Fibroblast of skin of scalp (primary cell): ENCODE data around the gene CRIP2. TPM values are rescaled to one million over a fixed set of nuclear protein-coding genes. Genes with fewer than 3 reads are reported as not detected.

Source experiments
- DNase-seq: peaks from one replicate; pipeline ENCODE4 v3.0.0-alpha.2; 2013
- polyA plus RNA-seq, 2 experiments: library from polyadenylated mRNA; unstranded; fragments of 120-200 nt; gene quantifications; one replicate each; pipeline ENCODE4 v1.2.1, GENCODE V29; 2013; ENCODE audit not compliant: insufficient read length in 2 of 2

Gene CRIP2, protein sequence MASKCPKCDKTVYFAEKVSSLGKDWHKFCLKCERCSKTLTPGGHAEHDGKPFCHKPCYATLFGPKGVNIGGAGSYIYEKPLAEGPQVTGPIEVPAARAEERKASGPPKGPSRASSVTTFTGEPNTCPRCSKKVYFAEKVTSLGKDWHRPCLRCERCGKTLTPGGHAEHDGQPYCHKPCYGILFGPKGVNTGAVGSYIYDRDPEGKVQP
- polyA plus RNA-seq (2013, experiment 1 of 2; ENCODE audit: insufficient read length) = 92.3 TPM
- polyA plus RNA-seq (2013, experiment 2 of 2; ENCODE audit: insufficient read length) = 89.4 TPM

DNA sequence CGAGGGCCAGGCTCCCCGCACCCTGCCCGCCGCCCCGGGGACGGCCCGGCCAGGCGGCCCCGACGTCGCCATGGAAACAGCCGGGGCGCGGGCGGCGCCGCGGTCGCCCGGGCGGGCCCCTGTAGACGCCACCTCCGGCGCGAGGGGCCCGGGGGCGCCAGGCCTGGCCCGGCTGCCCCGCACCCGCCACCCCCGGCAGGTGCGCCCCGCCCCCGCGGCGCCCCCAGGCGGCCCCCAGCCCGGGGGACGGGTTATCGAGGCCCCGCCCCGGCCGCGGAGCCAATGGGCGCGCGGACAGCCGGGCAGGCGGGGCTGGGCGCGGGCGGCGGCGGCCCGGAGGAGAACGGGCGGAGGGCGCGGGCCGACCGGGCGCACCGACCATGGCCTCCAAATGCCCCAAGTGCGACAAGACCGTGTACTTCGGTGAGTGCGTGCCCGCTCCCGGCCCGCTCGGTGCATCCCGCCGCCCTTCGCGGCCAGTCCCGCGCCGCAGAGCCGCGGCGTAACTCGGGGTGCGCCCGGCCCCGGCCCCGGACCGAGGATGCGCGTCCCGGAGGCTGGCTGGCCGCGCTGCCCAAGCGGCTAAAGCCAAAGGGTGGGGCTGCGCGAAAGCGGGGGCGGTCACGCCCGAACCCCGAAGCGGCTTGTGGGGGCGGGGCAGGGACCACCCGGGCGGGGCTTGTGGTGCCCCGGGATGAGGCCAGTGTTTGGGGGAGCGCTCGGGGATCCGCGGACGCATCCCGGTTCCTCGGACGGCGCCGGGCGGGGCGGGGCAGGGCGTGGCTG lies at the start of gene CRIP2:
CRIP2 (plus strand) TSS at position 339 of the 786 bp plus-strand sequence; CDS start at position 381, 42 bp downstream.
- peak; percentile 44 for DNase-seq

DNA sequence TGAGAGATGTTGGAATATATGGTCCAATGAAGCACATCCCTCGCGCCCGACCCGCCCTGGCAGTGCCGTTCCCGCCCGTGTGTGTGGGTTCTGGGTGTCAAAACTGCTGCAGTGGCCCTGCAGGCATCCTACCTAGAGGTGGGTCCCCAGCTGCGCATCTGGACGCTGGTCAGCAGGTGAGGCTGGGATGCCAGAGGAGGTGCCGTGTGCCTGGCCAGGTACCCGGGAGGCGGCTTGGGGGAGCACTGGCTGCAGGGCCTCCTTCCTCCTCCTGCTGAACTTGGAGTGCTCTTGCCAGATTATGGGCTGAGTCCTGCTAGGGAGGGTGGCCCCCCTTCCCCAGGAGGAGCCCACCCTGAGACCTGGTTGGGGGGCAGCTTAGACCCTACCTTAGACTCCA lies 49.8 kb upstream of the CRIP2 start:
- DNase-seq = no peak

DNA sequence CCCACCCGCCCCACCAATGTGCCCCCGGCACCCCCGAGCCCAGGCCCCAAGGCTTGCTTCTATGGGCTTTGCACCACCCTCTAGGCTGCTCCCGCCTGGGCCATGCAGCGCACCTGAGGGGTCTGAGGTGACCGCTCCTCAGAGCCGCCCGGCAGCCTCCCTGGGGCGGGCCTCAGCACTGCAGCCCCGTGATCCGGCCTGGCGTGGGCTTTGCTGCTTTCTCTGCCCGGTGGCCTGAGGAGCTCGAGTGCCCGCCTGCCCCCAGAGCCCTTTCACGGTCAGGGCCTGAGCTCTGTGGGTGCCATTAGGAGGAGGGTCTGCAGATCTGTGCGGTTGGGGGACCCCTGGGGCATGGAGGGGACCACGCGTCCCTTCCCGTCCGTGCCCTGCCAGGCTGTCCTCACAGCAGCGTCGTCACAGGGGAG lies 48.8 kb upstream of the CRIP2 start:
- DNase-seq = no peak

DNA sequence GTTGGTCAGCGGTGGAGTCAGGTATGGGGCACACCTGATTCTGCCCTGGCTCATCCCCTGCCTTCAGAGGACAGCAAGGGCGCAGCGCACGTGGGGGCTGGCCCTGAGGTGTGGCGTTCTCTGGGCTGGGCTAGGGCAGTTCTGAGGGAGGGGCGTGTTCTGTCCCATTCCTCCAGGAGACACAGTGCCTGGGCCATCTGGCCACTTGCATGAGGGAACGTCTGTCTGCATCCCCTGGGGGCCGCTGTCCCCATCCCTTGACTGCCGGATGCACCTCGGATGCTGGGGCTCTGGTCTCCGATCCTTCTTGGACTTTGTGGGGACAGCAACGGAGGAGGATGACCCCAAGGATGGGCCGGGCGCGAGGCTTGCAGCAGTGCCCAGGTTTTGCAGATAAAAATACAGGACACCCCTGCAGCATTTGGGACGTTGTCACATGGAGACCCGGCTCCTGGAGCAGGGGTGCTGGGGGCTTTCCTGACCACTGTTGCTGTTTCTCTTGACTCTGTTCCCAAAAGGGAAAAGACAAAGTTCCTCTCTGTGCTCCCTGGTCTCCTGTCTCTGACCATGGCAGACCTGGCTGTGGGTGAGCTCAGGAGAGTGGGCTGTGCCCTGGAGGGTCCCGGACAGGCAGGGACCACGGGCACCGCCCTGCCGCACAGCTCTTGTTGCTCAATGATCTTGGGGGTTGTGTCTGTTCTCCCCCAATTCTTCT lies 48.0 kb upstream of the CRIP2 start:
- no peak for DNase-seq

DNA sequence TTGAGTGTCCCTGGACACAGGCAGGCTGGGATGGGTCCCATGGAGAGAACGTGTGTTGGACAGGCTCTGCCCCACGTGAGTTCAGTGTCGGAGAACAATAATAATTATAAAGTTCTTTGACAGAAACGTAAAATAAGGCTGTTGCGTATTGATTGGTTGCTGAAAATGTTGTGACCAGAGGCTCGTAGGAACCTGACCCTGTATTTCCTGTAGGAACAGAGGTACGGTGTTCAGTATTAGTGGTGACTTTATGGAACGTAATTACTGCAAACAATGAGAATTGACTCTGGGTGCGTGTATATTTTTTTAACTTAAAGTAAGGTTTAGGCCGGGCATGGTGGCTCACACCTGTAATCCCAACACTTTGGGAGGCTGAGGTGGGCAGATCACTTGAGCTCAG lies 47.2 kb upstream of the CRIP2 start:
- DNase-seq = no peak

DNA sequence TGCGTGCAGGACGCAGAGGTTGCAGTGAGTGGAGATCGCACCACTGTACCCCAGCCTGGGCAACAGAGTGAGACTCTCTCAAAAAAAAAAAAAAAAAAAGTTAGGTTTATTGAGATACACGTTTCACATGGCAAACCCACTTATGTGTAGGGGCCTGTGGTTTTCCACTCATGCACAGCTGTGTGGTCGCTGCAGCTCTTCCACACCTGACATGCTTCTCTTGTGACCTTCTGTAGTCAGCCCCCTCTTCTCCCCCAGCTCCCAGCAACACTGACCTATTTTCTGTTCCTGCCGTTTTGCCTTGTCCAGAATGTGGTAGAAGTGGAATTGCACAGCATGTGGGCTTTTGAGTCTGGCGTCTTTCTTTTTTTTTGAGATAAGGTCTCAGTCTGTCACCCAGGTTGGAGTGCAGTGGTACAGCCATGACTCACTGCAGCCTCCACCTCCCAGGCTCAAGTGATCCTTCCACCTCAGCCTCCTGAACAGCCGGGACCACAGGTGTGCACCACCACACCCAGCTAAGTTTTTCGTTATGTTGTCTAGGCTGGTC lies 46.6 kb upstream of the CRIP2 start:
- DNase-seq = no peak

DNA sequence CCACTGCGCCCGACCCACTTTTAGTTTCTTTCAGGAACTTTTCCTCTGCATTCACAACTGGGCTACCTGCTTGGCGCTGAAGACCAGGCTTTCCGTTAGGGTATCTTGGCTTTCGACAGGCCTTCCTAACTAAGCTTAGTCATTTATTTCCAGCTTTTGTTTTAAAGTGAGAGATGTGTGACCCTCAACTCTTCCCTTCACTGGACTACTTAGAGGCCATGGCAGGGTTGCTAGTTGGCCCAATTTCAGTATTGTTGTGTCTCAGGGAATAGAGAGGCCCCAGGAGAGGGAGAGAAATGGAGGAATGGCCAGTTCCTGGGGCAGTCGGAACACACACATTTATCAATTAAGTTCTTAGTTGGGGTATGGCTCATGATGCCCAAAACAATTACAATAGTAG lies 44.6 kb upstream of the CRIP2 start:
- no peak for DNase-seq

DNA sequence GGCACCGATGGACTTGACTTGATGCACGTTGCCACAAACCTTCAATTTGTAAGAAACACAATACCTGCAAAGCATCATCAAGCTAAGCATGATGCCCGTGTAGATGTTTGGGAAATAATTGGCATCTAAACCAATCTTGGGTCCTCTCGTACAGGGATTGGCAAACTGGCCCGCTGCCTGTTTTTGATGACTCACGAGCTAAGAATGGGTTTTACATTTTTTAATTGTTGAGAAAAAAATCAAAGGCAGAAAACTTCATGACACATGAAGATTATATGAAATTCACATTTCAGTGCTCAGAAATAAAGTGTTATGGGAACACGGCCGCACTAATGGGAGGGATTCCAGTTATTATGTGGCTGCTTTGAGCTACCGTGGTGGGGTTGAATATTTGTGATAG lies 44.1 kb upstream of the CRIP2 start:
- DNase-seq = peak; percentile 81

DNA sequence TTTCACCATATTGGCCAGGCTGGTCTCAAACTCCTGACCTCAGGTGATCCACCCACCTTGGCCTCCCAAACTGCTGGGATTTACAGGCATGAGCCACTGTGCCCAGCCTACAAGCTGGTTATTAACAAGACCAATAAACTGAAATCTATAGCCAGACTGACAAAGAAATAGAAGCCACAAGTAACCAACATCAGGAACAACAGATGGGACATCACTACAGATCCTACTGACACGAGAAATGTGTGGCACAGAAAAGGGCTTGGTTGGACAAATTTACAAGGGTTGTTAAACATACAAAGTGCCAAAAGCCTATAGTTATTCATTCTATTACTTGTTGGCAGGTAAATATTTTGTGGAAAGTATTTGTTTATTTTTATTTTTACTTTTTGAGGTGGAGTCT lies 43.4 kb upstream of the CRIP2 start:
- no peak for DNase-seq

DNA sequence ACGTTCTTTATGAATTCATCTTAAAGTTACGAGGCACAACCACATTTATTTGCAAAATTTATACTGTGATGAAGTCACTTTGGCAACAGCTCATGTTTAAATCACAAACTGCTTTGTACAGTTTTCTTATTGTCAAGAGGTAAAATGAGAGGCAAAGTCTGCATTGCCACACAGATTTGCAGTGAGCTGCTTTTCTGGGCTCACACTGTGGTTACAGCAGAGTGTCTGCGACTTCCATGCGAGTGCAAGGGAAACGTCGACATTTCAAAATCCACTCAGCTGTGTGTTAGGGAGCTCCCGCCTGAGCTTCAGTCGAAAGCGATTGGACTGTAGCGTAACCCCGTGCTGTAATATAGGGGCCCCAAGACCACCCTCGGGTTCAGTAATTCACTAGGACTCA lies 42.0 kb upstream of the CRIP2 start:
- DNase-seq = no peak

DNA sequence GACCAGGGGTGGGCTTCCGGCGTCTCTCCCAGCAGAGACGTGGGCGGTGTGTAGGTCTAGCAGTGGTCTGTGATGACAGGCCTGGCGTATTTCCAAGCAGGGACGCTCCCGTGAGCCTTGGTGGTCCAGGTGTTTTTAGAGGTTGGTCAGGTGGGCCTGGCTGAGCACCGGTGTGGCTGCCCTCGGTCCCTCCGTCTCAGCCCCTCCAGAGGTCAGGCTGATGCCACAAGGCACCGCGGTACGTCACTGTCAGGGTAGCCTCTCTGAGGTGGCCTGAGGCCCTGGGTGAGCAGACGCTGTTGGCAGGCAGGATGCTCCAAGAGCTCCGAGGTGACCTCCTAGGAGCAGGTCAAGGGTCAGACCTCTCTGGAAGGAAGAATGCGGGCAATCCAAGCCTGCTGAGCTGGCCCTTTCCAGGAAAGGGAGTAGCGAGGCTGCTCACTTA lies 41.4 kb upstream of the CRIP2 start:
- DNase-seq = no peak

DNA sequence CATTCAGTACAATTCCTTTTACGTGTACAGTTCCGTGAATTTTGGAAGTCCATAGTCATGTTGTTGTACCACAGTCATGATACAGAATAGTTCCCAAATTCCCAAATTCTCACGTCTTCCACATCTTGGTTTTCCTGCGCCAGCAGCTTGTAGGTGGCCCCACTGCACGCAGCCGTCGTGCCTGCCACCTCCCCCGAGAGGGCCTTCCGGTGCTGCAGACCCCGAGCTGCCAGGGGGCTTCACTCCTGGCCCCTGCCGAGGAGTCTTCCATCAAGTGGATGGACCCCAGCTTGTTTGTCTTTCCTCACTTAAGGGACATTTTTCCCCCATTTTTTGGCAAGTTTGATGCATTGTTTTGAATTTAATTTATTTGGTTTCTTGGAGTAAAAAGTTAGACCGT lies 38.2 kb upstream of the CRIP2 start:
- no peak for DNase-seq

DNA sequence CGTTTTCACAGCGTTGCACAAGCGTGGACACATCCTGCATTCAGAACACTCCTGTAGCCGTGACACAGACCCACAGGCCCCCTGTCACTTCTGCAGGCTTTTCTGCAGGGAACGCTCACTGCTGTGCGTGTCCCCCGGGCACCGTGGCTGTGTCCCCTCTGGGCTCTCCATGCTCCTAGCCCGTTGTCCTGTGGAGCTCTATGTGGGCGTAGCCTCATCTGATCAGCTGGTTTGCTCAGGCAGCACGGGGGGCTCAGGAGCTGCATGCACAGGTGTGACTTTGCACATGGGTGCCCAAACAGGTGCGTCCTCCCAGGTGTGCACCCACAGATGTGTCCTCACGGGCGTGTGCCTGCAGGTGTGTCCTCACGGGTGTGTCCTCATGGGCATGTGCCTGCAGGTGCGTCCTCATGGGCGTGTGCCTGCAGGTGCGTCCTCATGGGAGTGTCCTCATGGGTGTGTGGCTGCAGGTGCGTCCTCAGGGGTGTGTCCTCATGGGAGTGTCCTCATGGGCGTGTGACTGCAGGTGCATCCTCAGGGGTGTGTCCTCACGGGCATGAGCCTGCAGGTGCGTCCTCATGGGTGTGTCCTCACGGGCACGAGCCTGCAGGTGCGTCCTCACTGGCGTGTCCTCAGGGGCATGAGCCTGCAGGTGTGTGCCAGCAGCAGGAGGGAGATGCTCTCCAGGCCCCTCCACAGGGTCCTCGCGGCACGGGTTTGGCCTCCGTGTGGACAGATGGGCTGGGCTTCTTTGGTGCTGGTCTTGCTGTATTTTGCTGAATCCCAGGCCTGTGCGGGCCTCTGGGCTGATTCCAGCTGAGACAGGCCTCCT lies 37.5 kb upstream of the CRIP2 start:
- no peak for DNase-seq

DNA sequence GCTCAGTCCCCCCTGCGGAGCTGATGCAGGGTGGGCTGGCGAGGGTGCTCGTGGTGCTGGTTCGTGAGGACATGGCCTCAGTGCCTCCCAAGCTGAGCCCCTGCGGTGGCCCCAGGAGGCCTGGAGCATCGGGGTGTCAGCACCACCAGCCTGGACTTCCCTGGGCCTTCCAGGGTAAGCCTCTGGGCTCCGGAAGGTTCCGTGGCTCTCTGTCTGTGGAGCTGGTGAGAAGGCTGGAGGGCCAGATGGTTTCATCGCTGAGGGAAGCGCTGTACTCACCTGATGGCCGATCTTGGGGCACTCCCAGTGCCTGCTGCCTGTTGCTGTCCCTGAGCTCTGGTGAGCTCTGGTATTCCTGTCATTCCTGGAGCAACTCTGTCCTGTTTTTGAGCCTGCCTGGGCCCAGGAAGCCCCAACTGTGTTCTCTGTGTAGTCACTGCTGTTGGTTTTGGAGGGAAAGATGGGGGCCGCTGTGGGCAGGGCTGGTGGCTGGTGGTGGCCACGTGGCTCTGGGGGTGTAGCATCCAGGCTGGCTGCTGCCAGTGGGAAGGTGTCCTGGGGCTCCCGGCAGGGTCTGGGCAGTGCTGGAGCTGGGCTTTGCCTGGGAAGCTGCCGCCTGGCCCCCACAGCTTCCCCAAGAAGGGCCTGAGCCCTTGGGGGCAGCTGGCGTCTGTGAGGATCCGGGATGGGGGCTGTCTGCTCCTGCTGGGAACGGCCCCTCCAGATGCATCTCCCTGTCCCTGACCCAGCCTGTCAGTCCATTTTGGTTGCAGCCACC lies 36.7 kb upstream of the CRIP2 start:
- DNase-seq = no peak

DNA sequence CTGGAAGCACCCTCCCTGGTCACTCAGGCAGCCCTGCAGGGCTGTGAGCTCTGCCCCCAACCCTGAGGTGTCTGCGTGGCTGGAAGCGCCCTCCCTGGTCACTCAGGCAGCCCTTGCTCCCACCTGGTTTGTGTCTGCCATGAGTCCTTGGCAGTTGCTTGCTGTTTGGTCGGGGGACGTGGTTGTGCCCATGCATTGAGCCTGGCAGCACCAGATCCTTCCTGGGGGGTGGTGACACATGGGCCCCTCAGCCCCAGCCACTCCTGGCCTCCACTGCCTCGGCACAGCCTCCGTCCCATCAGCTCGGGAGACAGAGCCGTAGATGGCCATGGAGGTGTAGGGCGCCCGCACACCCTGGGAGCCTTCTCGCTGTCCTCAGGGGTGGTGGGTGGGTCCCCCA lies 35.4 kb upstream of the CRIP2 start:
- no peak for DNase-seq

DNA sequence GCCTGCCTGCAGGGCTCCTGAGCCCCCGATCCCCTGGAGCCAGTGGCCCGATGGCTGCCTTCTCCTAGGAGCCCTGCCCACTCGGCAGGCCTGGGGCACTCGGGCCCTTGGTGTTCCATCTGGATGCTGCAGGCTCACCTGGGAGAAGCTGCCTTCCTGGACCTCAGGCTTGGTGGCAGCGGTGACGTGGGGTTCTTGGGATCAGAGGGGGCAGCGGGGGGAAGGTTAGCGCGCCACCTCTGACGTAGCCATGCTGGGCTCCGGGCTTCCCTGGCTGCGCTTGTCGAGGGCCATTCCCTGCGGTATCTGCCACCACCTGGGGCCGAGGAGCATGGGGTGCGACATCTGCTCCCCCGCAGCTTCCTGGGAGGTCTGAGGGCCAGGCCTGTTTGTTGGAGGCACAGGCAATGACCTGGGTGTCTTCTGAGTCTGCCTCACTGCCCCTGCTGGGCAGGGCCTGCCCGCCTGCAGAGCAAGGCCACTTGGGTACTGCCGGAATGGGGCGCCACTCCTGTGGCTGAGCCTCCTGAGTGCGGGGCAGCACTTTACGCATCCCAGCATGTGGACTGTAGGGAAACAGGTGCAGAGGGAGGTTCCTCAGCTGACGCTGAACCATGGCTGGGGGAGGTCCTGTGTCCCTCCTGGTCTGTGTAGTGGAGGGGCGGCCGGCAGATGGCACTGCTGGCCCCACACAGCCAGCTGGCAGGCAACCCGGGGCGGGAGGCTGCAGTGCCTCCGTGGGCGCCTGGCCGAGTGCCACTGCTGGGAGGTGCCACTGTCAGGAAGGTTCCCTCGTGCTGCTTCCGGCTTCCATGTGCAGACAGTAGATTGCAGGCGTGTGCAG lies 34.7 kb upstream of the CRIP2 start:
- peak; percentile 11 for DNase-seq

DNA sequence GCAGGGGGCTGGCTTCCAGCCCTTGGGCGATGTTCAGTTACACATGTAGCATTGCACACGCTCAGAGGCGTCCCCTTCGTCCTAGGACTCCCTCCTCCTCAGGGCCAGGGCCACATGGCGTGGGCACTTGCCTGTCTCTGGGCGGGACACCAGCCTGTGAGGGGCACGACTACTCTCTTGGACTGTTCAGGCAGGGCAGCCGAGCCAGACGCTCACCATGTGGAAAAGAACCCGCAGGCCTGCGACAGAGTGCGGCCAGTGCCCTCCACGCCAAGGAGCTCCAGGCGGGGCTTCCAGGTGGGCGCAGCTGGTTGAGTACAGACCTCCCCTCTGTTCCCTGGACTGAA lies 34.1 kb upstream of the CRIP2 start:
- DNase-seq = no peak

DNA sequence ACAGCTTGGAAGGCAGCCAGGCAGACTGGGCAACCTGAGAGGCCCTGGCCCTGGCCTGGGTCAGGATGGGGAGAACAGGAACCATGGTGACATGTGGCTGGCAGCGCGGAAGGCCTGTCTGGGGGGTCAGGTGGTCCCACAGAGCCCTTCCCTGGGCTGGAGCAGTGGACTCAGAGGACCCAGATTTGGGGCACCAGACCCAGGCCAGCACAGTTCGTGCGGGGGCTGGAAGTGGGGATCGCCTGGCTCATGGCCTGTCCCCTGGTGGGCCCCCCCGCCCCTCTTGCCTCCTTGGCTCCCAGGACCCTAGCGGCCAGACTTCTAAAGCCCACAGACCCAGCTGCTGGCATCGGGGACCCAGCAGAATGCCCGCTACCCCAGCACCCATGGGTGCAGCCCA lies 33.6 kb upstream of the CRIP2 start:
- DNase-seq = no peak

DNA sequence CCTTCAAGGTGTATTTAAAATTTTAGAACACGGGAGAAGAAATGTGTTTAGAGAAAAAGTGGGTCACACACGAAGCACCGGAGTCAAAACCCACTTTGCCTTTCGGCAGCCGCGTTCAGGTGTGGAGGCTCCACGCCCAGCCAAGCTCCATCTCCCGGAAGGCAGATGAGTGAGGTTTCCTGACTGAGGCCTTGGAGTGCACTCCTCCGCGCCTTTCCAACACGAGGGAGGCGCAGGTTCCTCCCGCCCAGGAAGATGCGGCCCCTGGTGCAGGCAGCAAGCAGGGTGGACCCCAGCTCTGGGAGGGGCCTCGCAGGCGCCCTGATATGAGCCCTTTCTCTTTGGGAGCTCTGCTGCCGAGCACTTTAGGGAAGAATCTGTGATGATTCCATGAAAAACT lies 32.5 kb upstream of the CRIP2 start:
- DNase-seq = no peak

DNA sequence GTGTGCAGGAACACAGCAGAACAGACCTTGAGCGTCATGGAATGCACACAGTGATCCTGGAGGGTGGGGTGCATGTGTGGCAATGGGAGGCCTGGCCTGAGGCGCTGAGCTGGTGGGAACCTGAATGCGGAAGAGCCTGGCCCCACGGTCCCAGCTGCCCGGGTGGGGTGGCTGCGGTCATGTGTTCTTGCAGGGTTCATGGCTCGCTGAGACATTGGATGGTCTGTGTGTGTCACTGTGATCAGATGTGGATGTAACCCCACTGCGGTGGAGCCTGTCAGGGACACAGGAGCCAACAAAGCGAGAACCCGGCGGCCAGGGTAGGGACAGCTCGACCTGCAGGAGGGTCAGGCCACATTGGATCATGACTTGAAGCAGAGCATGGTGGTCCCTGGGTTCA lies 31.8 kb upstream of the CRIP2 start:
- no peak for DNase-seq

DNA sequence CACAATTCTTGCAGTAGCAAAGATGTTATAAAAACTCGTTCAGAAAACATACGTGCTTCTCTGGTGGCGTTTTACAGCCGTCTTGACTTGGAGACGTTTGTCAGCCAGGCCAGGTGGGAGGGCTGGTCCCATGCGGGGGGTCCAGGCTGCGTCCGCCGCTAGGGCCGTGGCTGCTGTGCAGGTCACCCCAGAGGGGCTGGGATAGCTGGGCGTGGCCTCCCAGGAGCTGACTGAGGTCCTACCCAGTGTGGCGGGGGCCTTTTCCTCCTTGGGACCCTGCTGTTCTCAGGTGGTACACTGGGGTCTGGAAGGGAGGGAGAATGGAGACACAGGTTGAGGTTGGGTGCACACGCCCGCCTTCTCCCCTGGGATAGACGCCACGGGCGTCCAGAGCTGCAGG lies 29.8 kb upstream of the CRIP2 start:
- DNase-seq = no peak
